ENCODE measurements around the gene CYP4V2.

DNA sequence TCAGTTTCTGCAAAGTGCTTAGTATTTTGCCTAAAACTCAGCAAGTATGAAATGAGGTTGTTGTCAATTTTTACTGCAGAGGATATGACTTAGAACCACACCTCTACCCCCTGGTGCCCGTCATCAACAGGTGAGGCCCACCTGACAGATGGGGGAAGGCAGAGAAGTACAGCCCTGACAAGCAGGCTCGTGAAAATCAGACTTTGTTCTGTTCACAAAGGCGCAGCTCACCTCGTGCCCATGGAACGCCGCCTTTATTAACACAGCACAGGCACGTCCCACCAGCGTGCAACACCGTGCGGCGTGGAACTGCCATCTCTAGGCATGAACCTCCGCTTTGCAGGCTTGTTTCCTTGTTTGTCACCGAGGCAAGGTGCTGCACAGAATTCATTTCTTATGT lies 13.3 kb downstream of the CYP4V2 start:
- TF ChIP-seq, protein P1, sequence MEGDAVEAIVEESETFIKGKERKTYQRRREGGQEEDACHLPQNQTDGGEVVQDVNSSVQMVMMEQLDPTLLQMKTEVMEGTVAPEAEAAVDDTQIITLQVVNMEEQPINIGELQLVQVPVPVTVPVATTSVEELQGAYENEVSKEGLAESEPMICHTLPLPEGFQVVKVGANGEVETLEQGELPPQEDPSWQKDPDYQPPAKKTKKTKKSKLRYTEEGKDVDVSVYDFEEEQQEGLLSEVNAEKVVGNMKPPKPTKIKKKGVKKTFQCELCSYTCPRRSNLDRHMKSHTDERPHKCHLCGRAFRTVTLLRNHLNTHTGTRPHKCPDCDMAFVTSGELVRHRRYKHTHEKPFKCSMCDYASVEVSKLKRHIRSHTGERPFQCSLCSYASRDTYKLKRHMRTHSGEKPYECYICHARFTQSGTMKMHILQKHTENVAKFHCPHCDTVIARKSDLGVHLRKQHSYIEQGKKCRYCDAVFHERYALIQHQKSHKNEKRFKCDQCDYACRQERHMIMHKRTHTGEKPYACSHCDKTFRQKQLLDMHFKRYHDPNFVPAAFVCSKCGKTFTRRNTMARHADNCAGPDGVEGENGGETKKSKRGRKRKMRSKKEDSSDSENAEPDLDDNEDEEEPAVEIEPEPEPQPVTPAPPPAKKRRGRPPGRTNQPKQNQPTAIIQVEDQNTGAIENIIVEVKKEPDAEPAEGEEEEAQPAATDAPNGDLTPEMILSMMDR (IDR thresholded peaks at IDR 0.05), result no peak
- TF ChIP-seq POLR2A (IDR thresholded peaks at IDR 0.05), result no peak

All from heart left ventricle (tissue), 13 donors.